RKO (cell line): ENCODE measurements around the gene BEND7.

Experiments
- DNase-seq: peaks from one replicate; pipeline ENCODE4 v3.0.0-alpha.2; 2016; ENCODE audit warnings: low spot score

The BEND7 gene

GRCh38 chr10:13520194-13520593 is 8.6 kb downstream of the BEND7 start:
- DNase-seq = no peak

GRCh38 chr10:13518076-13518692 is 10.6 kb downstream of the BEND7 start:
- no peak for DNase-seq

GRCh38 chr10:13517675-13518074 is 11.1 kb downstream of the BEND7 start:
- no peak for DNase-seq

- no peak for DNase-seq
Measured at GRCh38 chr10:13516176-13516575, 12.6 kb downstream of the BEND7 start.

DNA sequence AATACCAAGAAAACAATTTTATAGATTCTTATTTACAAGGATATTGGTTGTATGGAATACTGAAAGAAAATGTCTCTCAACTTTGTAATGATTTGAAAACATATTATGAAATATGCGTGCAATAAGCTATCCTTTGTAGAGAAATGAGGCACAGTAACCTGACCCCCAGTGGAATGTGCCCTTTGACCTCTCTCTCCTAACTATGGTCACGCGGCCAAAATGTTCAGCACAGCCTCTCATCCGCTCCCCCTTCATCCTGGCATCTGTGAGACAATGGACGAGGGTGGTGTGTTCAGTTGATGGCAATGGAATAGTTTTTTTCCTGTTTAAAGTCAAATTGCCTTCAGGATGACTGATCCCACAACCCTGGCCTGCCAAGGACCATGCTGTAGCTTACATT is 13.3 kb downstream of the BEND7 start:
- DNase-seq = no peak

- no peak for DNase-seq
Measured at GRCh38 chr10:13514296-13514695, 14.5 kb downstream of the BEND7 start.

DNA sequence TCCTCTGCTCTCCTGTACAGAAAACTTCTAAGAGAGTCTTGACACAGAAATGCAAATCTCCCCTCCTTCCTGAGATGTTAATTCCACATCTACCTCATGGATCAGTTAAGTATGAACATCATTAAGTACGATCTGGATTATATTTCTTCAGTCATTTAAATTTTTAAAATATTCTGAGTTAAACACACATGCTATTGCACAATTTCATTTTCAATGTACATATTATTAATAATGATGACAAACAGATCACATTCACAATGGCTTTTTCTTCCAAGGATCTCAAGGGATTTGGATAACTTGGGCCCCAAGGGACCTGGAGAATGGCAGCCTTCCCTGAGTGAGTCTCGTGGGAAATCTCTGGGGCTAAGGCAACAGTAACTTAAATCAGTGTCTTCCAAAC is 16.2 kb downstream of the BEND7 start:
- DNase-seq = no peak

GRCh38 chr10:13511409-13511808 is 17.4 kb downstream of the BEND7 start:
- no peak for DNase-seq

DNA sequence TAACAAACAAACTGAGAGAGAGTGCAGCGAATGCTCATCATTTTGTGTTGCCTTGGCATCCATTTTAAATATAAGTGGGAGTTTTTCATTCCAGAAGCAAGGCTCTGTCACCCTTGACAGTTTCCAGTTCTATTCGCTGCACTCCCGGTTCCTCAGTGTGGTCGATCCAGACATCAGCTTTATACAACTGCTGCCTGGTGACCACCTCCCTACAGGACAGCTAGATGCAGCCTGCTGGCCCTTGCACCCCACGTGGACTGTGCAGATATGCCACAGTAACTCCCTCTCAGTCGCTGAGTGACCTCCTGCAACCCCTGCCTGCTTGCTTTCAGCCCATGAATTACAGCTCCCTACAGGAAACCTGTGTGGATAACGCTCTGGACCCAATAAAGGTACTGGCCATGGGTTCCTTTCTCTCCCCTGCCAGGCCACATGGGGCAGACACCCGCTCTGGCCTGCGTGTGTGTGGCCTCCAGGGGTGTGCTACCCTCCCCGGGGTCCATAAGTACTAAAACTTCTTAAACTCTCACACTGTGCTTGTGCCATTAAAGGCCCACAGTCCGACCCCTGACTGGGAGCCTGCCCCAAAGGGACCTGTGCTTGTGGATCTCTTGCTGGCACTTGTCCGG is 23.6 kb downstream of the BEND7 start:
- no peak for DNase-seq

GRCh38 chr10:13503745-13504463 is 24.9 kb downstream of the BEND7 start:
- peak; percentile 38 for DNase-seq

DNA sequence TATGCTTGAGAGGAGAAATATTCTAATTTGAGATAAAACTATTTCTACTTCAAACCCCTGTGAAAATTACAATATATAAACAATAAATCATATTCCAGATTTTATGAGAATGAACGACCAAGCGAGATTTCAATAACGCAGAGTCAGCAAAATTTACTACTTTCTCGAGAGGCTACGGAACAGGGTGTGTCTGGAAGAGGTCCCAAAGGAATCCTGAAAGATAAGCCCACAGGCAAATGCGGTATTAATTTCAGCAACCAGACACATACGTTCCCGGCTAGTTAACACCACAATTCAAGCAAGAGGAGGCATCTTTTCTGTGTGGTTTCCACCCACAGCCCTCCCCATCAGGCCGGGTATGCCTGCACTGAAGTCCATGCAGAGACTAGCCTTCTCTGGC is 26.4 kb downstream of the BEND7 start:
- DNase-seq = no peak

DNA sequence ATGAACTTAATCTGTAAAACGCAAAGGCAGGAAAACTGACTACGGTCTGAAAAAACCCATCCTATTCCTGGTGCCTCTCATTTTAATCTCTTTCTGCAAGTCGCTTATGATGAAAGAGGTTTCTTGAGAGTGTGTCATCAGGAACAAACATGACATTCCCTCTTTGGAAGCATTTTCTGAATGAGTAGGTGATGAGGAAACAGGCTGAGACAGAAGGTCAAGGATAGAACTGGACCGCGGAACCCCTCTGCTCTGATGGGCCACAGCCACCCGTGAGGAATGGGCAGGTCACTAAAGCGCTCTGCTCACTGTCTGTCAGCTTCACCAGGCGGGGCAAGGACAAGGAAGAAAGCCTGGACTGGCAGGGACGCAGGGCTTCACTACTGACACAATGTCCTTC is 28.6 kb downstream of the BEND7 start:
- no peak for DNase-seq

- no peak for DNase-seq
Measured at GRCh38 chr10:13499150-13499549, 29.7 kb downstream of the BEND7 start.

DNA sequence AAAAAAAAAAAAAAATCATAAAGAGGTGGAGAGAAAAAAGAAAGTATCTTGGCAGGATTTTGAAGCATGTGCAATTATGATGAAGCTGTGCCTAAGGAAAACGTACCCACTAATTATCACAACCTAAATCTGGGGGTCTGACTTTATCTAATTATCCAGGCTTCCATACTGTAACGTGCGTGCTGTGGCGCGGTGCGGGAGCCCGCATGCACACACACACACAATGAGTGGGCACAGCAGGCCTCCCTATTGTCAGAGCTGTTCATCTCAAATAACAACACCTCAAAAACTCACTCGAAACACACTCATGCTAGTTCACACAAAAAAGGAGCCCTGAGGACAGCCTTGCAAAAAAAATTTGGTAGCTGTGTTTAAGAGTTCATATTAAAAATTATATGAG is 31.9 kb downstream of the BEND7 start:
- DNase-seq = no peak

GRCh38 chr10:13496164-13496563 is 32.6 kb downstream of the BEND7 start:
- DNase-seq = no peak

DNA sequence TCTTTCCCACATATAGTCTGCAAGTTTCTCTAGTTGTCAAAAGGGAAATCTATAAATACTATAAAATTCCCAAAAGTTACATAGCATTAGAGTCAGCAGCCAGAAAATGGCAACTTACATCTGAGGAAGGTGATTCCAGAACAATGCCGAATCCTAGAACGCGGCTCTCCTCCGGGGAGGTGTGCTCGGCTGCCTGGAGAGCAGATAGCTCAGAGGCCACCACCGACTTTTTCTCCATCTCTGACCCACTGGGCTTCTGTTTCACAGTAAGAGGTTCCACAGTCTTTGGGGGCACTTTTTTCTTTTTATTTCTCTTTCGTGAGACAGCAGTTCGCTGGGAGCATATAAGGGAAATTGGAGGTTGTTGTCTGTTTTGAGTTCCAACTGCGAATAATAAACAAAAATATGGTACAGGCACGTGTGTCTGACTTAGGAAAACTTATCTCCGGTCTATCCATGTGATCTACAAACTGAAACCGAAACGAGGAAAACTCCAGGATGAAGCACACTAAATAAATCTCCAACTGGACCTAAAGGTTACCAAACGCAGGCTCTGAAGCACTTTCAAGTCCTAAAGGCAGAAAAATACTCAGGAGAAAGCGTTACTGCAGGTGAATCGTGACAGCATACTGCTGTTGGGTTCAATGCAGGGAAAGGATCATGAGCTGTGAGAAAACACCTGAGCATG is 36.2 kb downstream of the BEND7 start:
- no peak for DNase-seq

DNA sequence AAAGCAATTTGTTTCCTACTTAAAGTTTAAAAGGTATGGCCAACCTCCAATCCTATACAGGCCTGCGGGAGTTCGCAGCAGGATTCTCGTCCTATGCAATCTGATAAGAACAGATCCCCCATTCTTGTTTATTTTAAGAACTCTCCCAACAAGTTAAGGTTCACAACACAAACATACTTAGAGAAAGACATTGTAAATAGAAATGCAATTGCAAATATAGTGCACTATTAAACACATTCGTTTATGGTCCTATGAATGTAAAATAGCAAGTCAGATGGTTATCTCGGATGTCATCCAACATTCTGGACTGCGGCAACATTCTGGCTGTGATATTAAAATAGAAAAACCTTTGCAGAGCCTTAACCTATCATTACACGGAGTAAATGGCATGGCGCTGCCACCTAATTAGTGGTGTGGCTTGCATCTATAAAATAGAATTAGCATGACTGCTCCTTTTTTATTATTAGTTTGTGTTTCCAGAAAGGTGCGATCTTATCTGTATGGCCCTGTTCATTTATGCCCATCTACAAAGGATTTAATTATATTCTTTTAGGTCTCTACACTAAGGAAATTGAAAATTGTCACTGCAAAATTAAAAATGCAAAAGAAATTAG is 37.0 kb downstream of the BEND7 start:
- DNase-seq = no peak

DNA sequence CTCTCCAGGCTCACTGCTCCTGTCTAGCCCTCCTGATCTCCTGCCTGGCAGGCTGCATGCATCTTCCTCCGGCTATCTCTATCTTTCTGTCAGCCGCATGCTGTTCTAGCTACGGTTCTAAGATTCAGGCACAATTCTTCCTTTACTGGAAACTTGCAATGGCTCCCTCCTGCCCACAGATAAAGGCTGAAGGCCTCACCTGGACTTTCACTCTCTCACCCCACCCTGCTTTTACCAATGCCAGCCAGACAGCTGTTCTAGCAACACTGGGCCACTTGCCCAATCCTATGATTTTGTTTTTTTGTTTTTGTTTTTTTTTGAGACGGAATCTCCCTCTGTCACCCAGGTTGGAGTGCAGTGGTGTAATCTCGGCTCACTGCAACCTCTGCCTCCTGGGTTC is 38.3 kb downstream of the BEND7 start:
- no peak for DNase-seq

- DNase-seq = no peak
Measured at GRCh38 chr10:13489035-13489599, 39.7 kb downstream of the BEND7 start.

GRCh38 chr10:13485623-13486022 is 43.2 kb downstream of the BEND7 start:
- DNase-seq = peak; percentile 36

DNA sequence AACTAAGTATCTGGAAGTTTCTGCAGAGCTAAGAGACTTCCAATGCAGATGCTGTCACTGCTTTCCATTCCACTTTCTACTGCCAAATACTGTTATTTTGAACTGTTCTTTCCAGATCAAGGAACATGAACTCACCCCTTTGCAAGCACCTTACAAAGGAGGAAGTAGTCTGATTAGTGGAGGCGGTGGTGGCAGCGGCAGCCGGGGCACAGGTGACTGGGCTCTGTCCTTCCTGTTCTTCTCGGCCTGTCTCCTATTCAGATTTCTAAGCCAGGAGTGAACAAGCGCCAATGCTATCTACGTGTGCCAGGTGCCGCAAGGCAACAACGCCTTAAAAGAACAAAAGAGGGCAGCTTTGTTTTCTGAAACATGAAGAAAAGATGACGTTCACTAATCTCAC is 44.9 kb downstream of the BEND7 start:
- no peak for DNase-seq

DNA sequence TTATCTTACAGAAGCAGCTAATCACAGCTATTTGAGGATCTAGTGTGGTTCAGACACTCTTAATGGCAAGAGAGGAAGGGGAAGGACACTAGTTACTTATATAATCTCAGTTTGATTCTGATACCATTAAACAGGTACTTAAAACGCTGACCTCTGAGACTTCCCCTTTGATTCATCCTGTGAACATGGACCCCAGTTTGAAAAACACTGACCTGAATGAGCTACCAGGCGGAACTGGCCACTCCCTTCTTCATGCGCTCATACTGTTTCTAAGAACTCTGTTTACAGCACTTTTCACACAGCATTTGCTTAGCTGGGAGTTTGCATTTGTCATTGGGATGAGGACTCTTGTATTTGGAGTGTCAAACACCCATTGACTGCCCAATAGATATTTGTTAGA is 45.7 kb downstream of the BEND7 start:
- DNase-seq = no peak
